Activated effector memory CD4-positive, alpha-beta T cell treated with Interleukin-2 at 50 U/mL for 16 hours (primary cell): ENCODE results near the gene FZD4.
"Not testable (repeated sequence)": the region's sequence is repeated elsewhere in the genome, so short reads cannot be mapped to it uniquely, and the experiment has no call there.

ENCODE experiments used
- DNase-seq: peaks from one replicate; pipeline ENCODE4 v3.0.0-alpha.2; 2020

The FZD4 gene

GRCh38 chr11:86955361-86956120 lies at the start of gene FZD4:
Gene FZD4 (minus strand): TSS chr11:86955395. CDS start chr11:86955085, 310 bp downstream.
- no peak for DNase-seq

- DNase-seq, result not testable (repeated sequence)
Measured at GRCh38 chr11:87004281-87004680, 49.1 kb upstream of the FZD4 start.

GRCh38 chr11:87002918-87003317 lies 47.7 kb upstream of the FZD4 start:
- DNase-seq, result no peak

GRCh38 chr11:86999859-87000753 lies 44.9 kb upstream of the FZD4 start:
- DNase-seq, result no peak

GRCh38 chr11:86999388-86999787 lies 44.2 kb upstream of the FZD4 start:
- DNase-seq, result no peak

GRCh38 chr11:86996953-86997570 lies 41.9 kb upstream of the FZD4 start:
- no peak for DNase-seq

- no peak for DNase-seq
Measured at GRCh38 chr11:86993031-86993430, 37.8 kb upstream of the FZD4 start.

- DNase-seq, result not testable (repeated sequence)
Measured at GRCh38 chr11:86992340-86992739, 37.1 kb upstream of the FZD4 start.

GRCh38 chr11:86991341-86991740 lies 36.1 kb upstream of the FZD4 start:
- DNase-seq, result no peak

GRCh38 chr11:86990515-86990914 lies 35.3 kb upstream of the FZD4 start:
- DNase-seq, result no peak

GRCh38 chr11:86990031-86990430 lies 34.8 kb upstream of the FZD4 start:
- DNase-seq, result no peak

GRCh38 chr11:86988351-86988881 lies 33.2 kb upstream of the FZD4 start:
- no peak for DNase-seq

GRCh38 chr11:86987679-86988078 lies 32.5 kb upstream of the FZD4 start:
- no peak for DNase-seq

- no peak for DNase-seq
Measured at GRCh38 chr11:86984701-86985100, 29.5 kb upstream of the FZD4 start.

GRCh38 chr11:86983021-86983488 lies 27.9 kb upstream of the FZD4 start:
- DNase-seq, result no peak

- no peak for DNase-seq
Measured at GRCh38 chr11:86981777-86982540, 26.8 kb upstream of the FZD4 start.

GRCh38 chr11:86980086-86980796 lies 25.0 kb upstream of the FZD4 start:
- no peak for DNase-seq

- DNase-seq, result no peak
Measured at GRCh38 chr11:86978756-86979608, 23.8 kb upstream of the FZD4 start.

GRCh38 chr11:86978247-86978646 lies 23.1 kb upstream of the FZD4 start:
- no peak for DNase-seq

- no peak for DNase-seq
Measured at GRCh38 chr11:86977441-86978050, 22.4 kb upstream of the FZD4 start.
